Embryonic facial prominence (tissue), 1 donor: ENCODE results near the gene KRTAP10-5.
A peak's percentile ranks its signal among the peaks of the same experiment; 100 is the strongest.
"Not testable (repeated sequence)": the region's sequence is repeated elsewhere in the genome, so short reads cannot be mapped to it uniquely, and the experiment has no call there.

Experiments
- DNase-seq: peaks from one replicate; pipeline ENCODE4 v3.0.0-alpha.2; 2016; ENCODE audit errors: extremely low spot score

The KRTAP10-5 gene

DNA sequence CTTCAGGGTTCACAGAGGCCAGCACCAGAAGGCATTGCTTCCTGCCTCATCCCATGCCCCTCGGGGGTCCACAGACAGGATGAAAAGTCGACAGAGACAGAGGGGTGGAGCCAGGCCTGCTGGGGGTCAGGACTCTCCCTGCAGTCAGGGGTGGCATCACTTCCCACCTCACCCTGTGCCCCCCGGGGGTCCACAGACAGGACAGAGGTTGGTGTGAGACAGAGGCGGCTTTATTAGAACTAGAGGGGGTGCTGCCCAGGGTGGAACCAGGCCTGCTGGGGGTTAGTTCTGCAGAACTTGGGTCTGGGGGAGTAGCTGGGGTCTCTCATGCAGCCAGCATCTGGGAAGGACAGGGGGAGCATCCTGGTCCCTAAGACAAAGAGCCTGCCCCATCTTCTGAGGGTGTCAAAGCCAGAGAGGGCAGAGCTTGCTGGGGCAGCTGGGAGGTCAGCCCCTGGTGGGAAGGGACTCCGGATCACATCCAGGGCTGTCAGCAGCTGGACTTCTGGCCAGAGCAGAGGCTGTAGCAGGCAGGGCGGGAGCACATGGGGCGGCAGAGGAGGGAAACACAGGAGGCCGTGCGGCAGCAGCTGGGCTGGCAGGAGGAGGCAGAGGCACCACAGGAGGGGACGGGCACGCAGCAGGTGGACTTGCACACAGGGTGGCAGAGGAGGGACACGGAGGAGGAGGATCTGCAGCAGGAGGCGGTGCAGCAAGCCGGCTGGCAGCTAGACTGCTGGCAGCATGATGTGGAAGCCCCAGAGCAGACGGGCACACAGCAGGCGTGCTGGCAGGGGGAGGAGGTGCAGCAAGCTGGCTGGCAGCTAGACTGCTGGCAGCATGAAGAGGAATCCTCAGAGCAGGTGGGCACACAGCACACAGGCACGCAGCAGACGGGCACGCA lies 10.7 kb upstream of the KRTAP10-5 start:
- DNase-seq: not testable (repeated sequence)

- no peak for DNase-seq
Measured at GRCh38 chr21:44590311-44590721, 9.9 kb upstream of the KRTAP10-5 start.

- no peak for DNase-seq
Measured at GRCh38 chr21:44589586-44590305, 9.3 kb upstream of the KRTAP10-5 start.

DNA sequence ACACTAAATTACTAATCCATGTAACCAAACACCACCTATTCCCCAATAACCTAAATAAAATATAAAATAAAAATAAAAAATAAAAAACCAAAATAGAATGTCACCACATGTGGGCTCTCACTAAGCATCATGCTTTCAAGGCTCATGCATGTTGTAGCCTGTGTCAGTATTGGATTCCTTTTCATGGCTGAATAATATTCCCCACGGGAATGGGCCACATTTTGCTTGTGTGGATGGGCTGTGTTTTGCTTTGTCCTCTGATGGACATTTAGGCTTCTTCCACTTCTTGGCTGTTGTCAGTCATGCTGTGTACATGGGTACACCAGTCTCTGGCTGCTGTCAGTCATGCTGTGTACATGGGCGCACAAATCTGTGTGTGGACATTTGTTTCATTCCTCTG lies 8.7 kb upstream of the KRTAP10-5 start:
- no peak for DNase-seq

- DNase-seq: no peak
Measured at GRCh38 chr21:44585892-44586291, 5.5 kb upstream of the KRTAP10-5 start.

DNA sequence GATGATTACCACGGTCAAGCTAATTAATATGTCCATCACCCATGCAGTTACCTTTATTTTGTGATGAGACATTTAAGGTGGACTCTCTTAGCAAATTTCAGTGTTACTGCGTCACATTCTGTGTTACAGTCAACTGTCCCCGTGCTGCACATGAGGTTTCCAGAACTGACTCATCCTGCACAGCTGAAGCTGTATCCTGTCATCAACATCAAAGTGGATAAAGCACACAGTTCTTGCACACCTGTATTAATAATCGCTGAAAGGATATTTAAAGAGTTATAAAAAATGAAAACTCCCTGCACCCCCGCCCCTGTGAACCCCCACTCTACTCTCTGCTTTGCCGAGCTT lies 3.4 kb upstream of the KRTAP10-5 start:
- DNase-seq: no peak

GRCh38 chr21:44583089-44583799 lies 2.8 kb upstream of the KRTAP10-5 start:
- DNase-seq: peak; percentile 36

GRCh38 chr21:44582055-44582454 lies 1.7 kb upstream of the KRTAP10-5 start:
- DNase-seq: no peak

DNA sequence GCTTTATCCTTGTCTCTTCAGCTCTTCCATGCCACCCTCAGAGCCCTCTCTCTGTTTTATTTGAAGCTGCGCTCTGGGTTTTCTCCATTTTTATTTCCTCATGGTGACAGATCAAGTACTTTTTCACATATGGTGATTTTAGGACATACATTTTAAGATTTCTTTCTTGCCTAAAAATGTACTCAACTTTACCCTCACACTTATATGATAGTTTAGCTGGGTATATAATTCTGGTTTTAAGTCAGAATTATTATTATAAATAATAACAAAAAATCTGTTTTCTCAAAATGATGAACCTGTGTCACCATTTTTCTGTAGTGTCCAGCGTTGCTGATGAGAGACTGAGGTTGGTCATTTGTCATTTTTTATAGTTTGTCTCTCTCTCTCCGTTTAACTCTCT lies 754 bp upstream of the KRTAP10-5 start:
- DNase-seq: no peak

DNA sequence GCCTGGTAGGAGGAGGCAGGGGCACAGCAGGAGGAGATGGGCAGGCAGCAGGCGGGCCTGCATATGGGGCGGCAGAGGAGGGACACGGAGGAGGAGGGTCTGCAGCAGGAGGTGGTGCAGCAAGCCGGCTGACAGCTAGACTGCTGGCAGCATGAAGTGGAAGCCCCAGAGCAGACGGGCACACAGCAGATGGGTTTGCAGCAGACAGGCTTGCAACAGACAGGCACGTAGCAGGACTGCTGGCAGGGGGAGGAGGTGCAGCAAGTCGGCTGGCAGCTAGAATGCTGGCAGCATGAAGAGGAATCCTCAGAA lies 615 bp downstream of the KRTAP10-5 start:
- no peak for DNase-seq

DNA sequence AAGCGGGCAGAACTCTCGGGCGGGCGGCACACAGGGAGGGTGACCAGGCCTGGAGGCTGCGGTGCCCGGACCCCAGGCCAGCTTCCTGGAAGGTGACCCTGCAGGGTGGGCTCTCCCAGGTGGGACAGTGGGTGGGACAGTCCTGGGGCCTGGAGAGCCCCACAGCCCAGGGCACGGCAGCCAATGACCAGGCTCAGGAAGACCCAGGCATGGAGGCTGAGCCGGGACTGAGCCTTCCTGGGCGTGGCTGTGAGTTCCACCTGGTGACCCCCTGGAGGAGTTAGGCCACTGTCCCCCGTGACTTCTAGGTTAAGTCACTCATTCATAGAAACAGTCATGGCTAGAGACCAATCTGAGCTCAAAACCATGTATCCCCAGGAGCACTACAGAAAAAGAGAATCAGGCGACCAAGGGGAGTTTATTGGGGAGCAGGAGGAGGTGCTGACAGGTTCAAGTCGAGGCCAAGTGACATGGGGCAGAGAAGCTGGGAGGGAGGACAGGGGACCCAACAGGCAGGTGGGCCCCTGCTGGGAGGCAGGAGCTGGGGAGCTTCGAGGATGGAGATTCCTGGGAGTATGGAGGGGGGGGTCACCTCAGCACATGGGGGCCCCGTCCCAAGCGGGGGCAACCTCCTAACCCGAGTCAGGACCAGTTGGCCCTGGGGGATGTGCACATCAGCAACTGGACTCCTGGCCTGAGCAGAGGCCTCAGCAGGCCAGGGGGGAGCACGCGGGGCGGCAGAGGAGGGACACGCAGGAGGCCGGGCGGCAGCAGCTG lies 1.2 kb downstream of the KRTAP10-5 start:
- no peak for DNase-seq

GRCh38 chr21:44578371-44579055 lies 1.9 kb downstream of the KRTAP10-5 start:
- no peak for DNase-seq

- no peak for DNase-seq
Measured at GRCh38 chr21:44576025-44576420, 4.4 kb downstream of the KRTAP10-5 start.

DNA sequence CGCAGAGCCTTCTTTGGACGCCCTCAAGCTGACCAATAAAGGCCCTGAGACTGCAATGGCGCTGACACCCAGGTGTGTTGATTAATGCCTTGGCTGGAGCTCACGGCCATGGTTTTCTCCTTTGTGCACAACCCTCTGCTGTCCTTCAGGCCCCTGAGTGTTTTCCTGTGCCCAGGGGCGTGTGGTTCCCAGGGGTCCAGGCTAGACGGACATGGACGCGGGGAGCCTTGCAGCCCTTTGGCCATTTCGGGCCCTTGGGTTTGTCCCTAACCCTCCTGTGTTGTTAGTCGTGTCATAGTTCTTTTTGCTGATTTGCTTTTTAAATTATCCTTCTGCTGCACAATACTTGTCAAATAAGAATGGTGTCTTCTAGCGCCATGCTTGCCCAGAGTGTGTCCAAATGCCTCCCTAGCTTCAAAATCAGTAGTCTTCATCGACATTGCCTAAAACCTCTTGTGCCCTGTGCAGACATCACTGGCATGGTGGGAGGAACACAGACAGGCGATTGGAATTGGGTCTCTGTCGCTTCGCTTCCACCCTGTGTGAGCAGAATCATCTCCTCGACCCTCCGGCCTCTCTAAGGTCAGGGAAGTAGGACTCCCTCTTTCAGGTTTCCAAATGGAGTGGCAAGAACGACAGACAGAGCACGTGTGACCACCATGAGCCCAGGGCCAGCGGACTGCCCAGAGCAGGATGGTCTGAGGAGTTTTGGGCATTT lies 4.9 kb downstream of the KRTAP10-5 start:
- no peak for DNase-seq

DNA sequence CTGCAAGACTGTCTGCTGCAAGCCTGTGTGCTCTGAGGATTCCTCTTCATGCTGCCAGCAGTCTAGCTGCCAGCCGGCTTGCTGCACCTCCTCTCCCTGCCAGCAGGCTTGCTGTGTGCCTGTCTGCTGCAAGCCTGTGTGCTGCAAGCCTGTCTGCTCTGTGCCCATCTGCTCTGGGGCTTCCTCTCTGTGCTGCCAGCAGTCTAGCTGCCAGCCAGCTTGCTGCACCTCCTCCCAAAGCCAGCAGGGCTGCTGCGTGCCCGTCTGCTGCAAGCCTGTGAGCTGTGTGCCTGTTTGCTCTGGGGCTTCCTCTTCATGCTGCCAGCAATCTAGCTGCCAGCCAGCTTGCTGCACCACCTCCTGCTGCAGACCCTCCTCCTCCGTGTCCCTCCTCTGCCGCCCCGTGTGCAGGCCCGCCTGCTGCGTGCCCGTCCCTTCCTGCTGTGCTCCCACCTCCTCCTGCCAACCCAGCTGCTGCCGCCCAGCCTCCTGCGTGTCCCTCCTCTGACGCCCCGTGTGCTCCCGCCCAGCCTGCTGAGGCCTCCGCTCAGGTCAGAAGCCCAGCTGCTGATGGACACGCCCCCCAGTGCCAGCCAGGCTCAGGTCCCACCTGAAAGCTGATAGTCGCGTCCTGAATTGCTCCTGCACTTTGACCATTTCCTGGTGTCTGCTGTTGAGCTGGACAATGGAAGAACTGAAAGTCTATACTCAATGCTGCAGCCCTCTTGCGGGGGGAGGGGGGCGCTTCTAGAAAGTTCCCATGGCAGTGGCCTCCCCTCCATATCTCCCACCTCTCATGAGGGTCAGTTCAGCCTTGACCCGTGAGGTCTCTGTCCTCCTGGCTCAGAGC lies 5.7 kb downstream of the KRTAP10-5 start:
- DNase-seq: no peak

DNA sequence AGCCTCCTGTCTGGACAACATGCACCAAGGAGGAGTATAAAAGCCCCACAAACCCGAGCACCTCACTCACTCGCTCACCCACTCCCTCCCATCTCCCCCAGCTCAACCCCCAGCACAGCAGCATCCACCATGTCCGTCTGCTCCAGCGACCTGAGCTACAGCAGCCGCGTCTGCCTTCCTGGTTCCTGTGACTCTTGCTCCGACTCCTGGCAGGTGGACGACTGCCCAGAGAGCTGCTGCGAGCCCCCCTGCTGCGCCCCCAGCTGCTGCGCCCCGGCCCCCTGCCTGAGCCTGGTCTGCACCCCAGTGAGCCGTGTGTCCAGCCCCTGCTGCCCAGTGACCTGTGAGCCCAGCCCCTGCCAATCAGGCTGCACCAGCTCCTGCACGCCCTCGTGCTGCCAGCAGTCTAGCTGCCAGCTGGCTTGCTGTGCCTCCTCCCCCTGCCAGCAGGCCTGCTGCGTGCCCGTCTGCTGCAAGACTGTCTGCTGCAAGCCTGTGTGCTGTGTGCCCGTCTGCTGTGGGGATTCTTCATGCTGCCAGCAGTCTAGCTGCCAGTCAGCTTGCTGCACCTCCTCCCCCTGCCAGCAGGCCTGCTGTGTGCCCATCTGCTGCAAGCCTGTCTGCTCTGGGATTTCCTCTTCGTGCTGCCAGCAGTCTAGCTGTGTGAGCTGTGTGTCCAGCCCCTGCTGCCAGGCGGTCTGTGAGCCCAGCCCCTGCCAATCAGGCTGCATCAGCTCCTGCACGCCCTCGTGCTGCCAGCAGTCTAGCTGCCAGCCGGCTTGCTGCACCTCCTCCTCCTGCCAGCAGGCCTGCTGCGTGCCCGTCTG lies 6.6 kb downstream of the KRTAP10-5 start, which contains the start of gene KRTAP10-4:
Gene KRTAP10-4, plus strand, starts transcription at position 100 of the 827 bp plus-strand sequence. Its CDS starts 30 bp downstream, at position 130.
- not testable (repeated sequence) for DNase-seq

GRCh38 chr21:44572959-44573583 lies 7.3 kb downstream of the KRTAP10-5 start:
- no peak for DNase-seq
